HepG2 (cell line): ENCODE measurements around the gene TPD52L2. TPM values are rescaled to one million over a fixed set of nuclear protein-coding genes. Genes with fewer than 3 reads are reported as not detected.

ENCODE experiments used
- CBX5 ChIP-seq: sonication (generic); formaldehyde crosslinking; IDR thresholded peaks from 2 replicates; pipeline ENCODE4 v1.4.0; 2020; ENCODE audit warnings: missing genetic modification reagents, borderline replicate concordance
- HINFP ChIP-seq: sonication (generic); formaldehyde crosslinking; IDR thresholded peaks from 2 replicates; pipeline ENCODE4 v1.4.0; 2020; ENCODE audit warnings: low read depth, mild to moderate bottlenecking, missing genetic modification reagents
- HNRNPUL1 ChIP-seq: fragments of 200-400 bp; formaldehyde crosslinking; IDR thresholded peaks from 2 replicates; pipeline ENCODE4 v1.6.1; 2017; ENCODE audit warnings: low read depth, mild to moderate bottlenecking, low read length, moderate library complexity
- KAT8 ChIP-seq: IDR thresholded peaks from 2 replicates; pipeline ENCODE4 v1.6.1; 2016; ENCODE audit warnings: missing genetic modification reagents, missing compliant biosample characterization
- MAZ ChIP-seq, 2 experiments: sonication (generic) in 1 of 2; formaldehyde crosslinking in 1 of 2; IDR thresholded peaks; 2 replicates each; pipeline versions ENCODE4 v1.5.0 to v1.6.1; 2012 to 2020; ENCODE audit warnings: low read depth in 2 of 2, mild to moderate bottlenecking in 2 of 2, borderline replicate concordance in 1 of 2, improper control_type of control experiment in 1 of 2, low read length in 1 of 2, missing genetic modification reagents in 1 of 2, moderate library complexity in 1 of 2
- MIXL1 ChIP-seq: IDR thresholded peaks from 2 replicates; pipeline ENCODE4 v1.6.1; 2016
- NCOA5 ChIP-seq: sonication (generic); formaldehyde crosslinking; IDR thresholded peaks from 2 replicates; pipeline ENCODE4 v1.4.0; 2020; ENCODE audit warnings: missing genetic modification reagents
- PCBP2 ChIP-seq: fragments of 200-400 bp; formaldehyde crosslinking; optimal IDR thresholded peaks from 2 replicates; pipeline ENCODE3; 2018; ENCODE audit warnings: low read length, low read depth; ENCODE audit not compliant: poor library complexity, severe bottlenecking
- POLR2G ChIP-seq: fragments of 200-400 bp; formaldehyde crosslinking; IDR thresholded peaks from 2 replicates; pipeline ENCODE4 v1.6.1; 2018; ENCODE audit warnings: mild to moderate bottlenecking, low read depth, low read length, moderate library complexity
- RNF2 ChIP-seq: fragments of 450-650 bp; conservative IDR thresholded peaks from 2 replicates; pipeline ENCODE4 v1.6.1; 2016; ENCODE audit warnings: low read depth
- SOX6 ChIP-seq, 2 experiments: fragments of 450-650 bp in 1 of 2; sonication (generic) in 1 of 2; formaldehyde crosslinking in 1 of 2; IDR thresholded peaks; 2 replicates each; pipeline versions ENCODE4 v1.4.0 to v1.6.1; 2017 to 2020; ENCODE audit warnings: antibody characterized with exemption in 1 of 2, mild to moderate bottlenecking in 1 of 2, missing genetic modification reagents in 1 of 2
- SYNCRIP ChIP-seq: fragments of 200-400 bp; formaldehyde crosslinking; IDR thresholded peaks from 2 replicates; pipeline ENCODE4 v1.6.1; 2018; ENCODE audit warnings: mild to moderate bottlenecking, low read depth, low read length; ENCODE audit not compliant: insufficient read depth
- ZBTB10 ChIP-seq: sonication (generic); formaldehyde crosslinking; IDR thresholded peaks from 2 replicates; pipeline ENCODE4 v1.4.0; 2020; ENCODE audit warnings: missing genetic modification reagents, borderline replicate concordance
- ZBTB42 ChIP-seq: sonication (generic); formaldehyde crosslinking; IDR thresholded peaks from 2 replicates; pipeline ENCODE4 v1.5.0; 2020; ENCODE audit warnings: mild to moderate bottlenecking, missing genetic modification reagents
- ZBTB7A ChIP-seq: sonication (generic); formaldehyde crosslinking; IDR thresholded peaks from 2 replicates; pipeline ENCODE4 v1.8.0; 2022; ENCODE audit warnings: mild to moderate bottlenecking, missing genetic modification reagents
- ZNF296 ChIP-seq: sonication (generic); formaldehyde crosslinking; conservative IDR thresholded peaks from 2 replicates; pipeline ENCODE4 v1.5.0; 2020; ENCODE audit warnings: mild to moderate bottlenecking, missing genetic modification reagents
- ZNF460 ChIP-seq: sonication (generic); formaldehyde crosslinking; IDR thresholded peaks from 2 replicates; pipeline ENCODE4 v1.5.1; 2020; ENCODE audit warnings: missing genetic modification reagents, mild to moderate bottlenecking, borderline replicate concordance
- ZNF749 ChIP-seq: sonication (generic); formaldehyde crosslinking; IDR thresholded peaks from 2 replicates; pipeline ENCODE4 v1.8.0; 2022; ENCODE audit warnings: mild to moderate bottlenecking, missing genetic modification reagents, moderate library complexity, borderline replicate concordance
- ZNF841 ChIP-seq: sonication (generic); formaldehyde crosslinking; IDR thresholded peaks from 2 replicates; pipeline ENCODE4 v1.8.1; 2023; ENCODE audit warnings: missing genetic modification reagents, borderline replicate concordance
- polyA plus RNA-seq, 8 experiments: library from polyadenylated mRNA; depleted of rRNA in 3 of 8; stranded (reverse) in 7 of 8; unstranded in 1 of 8; fragments of >200 nt; fragmentation: Illumina TruSeq in 4 of 8; extraction: Trizol in 4 of 8; gene quantifications; 2 replicates each; pipeline versions ENCODE4 v1.2.1 to v1.2.3, GENCODE V29; 2011 to 2016; ENCODE audit warnings: low read depth in 4 of 8, missing spikeins in 1 of 8, mixed read lengths in 1 of 8; ENCODE audit not compliant: insufficient read depth in 1 of 8
- total RNA-seq, 5 experiments: library from RNA; depleted of rRNA; stranded (reverse); fragments of >200 nt; fragmentation: Illumina TruSeq; extraction: Trizol; gene quantifications; 2 replicates each; pipeline ENCODE4 v1.2.3, GENCODE V29; 2016; ENCODE audit warnings: low read depth in 1 of 5
- TF ChIP-seq, protein P1 (sequence below): sonication (generic); IDR thresholded peaks from 2 replicates; pipeline ENCODE4 v1.6.1; 2016; ENCODE audit warnings: low read depth, borderline replicate concordance

TPD52L2 gene
- total and polyA plus RNA-seq, 2 of the 13 experiments (the other 11 are each of a cell fraction or from before 2014, with no cell fraction given): 156 to 184 TPM

DNA sequence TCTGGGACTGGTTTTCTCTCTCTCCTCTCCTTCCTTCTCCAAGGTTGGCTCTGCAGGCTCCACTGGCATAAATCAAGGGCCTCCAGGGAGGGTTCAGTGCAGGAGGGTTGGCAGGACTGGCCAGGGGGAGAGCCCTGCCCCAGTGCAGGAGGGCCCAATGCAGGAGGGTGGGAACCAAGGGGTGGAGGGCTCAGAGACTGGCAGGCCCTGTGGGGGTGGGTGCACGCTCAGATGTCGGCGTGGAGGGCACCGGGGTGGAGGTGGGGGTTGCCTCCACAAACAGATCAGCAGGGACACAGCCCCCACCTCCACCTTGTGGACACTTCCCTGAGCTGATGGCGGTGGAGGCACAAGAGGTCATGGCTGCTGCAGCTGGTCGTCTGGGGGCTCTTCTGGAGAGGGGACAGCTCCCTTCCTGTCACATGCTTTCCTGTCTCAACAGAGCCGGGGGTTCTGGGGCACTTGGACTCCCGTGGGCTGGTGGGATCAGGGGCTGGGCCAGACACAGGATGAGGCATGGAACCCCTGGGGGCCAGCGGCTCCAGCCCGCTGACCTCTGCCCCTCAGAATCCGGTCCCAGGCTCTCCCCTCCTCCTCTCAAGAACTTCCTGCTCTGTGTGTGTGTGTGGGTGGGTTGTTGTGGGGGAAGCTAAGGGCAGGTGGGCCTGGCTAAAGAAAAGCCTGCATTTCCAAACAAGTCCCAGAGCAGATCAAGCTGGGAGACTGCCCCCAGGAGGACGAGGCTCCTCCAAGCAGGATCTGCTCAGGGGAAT is 6.5 kb upstream of the TPD52L2 start (continued):
- TF ChIP-seq HINFP (CRISPR knock-in tag) (no peak), ZBTB42 (CRISPR knock-in tag) (peak; percentile 60; the same call in 1 of the 2 replicates), ZNF460 (CRISPR knock-in tag) (no peak; the same call in 1 of the 2 replicates), ZNF296 (peak; percentile 72), POLR2G (peak; percentile 46), HNRNPUL1 (no peak), ZBTB7A (peak; percentile 78), ZNF841 (CRISPR knock-in tag) (no peak), RNF2 (no peak), ZBTB10 (peak; percentile 84; the same call in 1 of the 2 replicates), CBX5 (CRISPR knock-in tag) (0 out of 2 replicates have a peak, but pooled peaks have one; percentile 31), SYNCRIP (no peak), MIXL1 (no peak), ZNF749 (CRISPR knock-in tag) (no peak), KAT8 (CRISPR knock-in tag) (peak; percentile 75), PCBP2 (no peak), NCOA5 (no peak), SOX6 (IDR thresholded peaks at IDR 0.05) (no peak), SOX6 (CRISPR knock-in tag; IDR thresholded peaks at IDR 0.05) (peak; percentile 23; the same call in 1 of the 2 replicates), MAZ (IDR thresholded peaks at IDR 0.05; ENCODE audit: borderline replicate concordance, low read depth, low read length) (no peak), MAZ (CRISPR knock-in tag; IDR thresholded peaks at IDR 0.05; ENCODE audit: low read depth) (peak; percentile 93; the same call in 1 of the 2 replicates)
- TF ChIP-seq, protein P1, sequence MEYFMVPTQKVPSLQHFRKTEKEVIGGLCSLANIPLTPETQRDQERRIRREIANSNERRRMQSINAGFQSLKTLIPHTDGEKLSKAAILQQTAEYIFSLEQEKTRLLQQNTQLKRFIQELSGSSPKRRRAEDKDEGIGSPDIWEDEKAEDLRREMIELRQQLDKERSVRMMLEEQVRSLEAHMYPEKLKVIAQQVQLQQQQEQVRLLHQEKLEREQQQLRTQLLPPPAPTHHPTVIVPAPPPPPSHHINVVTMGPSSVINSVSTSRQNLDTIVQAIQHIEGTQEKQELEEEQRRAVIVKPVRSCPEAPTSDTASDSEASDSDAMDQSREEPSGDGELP: peak; percentile 91; the same call in 1 of the 2 replicates
